ENCODE results near the gene ZMAT2. TPM values are rescaled to one million over a fixed set of nuclear protein-coding genes. Genes with fewer than 3 reads are reported as not detected.

The ZMAT2 gene
- total RNA-seq, 1 donor from 2014 or later: 42.9 TPM

- intact Hi-C loops (cut with DNase I): no loop called here
- Histone ChIP-seq H3K4me1 (peaks cover 6% of the 10 kb centered on the region), H3K27me3 (ENCODE audit: low read depth) (no peaks in the 10 kb centered on the region), H3K4me3 (no peak overlapping the region), H3K36me3 (peaks cover 87% of the 10 kb centered on the region), H3K9me3 (no peaks in the 10 kb centered on the region), H3K27ac (no peak overlapping the region)
- TF ChIP-seq CTCF (IDR thresholded peaks at IDR 0.05): no peak
- DNase-seq (no peak), ATAC-seq (no peak)
These were observed 28.6 kb upstream of the ZMAT2 start for GRCh38 chr5:140671472-140672125.

- ATAC-seq (peak; percentile 28 to 54), DNase-seq (peak; percentile 64)
- Histone ChIP-seq H3K36me3 (peaks cover 93% of the 10 kb centered on the region), H3K9me3 (no peaks in the 10 kb centered on the region), H3K27me3 (ENCODE audit: low read depth) (no peaks in the 10 kb centered on the region), H3K4me1 (no peaks in the 10 kb centered on the region), H3K27ac (no peak overlapping the region), H3K4me3 (no peak overlapping the region)
- intact Hi-C loops (cut with DNase I): no loop called here
- TF ChIP-seq CTCF (IDR thresholded peaks at IDR 0.05): no peak
These were observed 27.6 kb upstream of the ZMAT2 start for GRCh38 chr5:140672455-140673186.

- DNase-seq: no peak
- Histone ChIP-seq H3K27me3 (ENCODE audit: low read depth) (no peaks in the 10 kb centered on the region), H3K36me3 (peaks cover 93% of the 10 kb centered on the region), H3K9me3 (no peaks in the 10 kb centered on the region), H3K4me1 (no peaks in the 10 kb centered on the region), H3K4me3 (no peak within 1 kb of the TSS), H3K27ac (no peak within 1 kb of the TSS)
- intact Hi-C loops (cut with DNase I): no loop called here
- ATAC-seq: peak in 1 of 2 donors; percentile 12
- TF ChIP-seq CTCF (IDR thresholded peaks at IDR 0.05): no peak
These were observed 26.9 kb upstream of the ZMAT2 start, which contains the start of gene DND1 for GRCh38 chr5:140673187-140673976. DND1 (minus strand) TSS chr5:140673576; CDS start chr5:140673542, 34 bp downstream.

GRCh38 chr5:140674211-140674610, 26.0 kb upstream of the ZMAT2 start:
- H3K36me3 ChIP-seq: peaks cover 93% of the 10 kb centered on the region
- ATAC-seq: no peak

More at GRCh38 chr5:140674211-140674610, 26.0 kb upstream of the ZMAT2 start:
- no peak overlapping the region for H3K27ac ChIP-seq
- no peaks in the 10 kb centered on the region for H3K4me1 ChIP-seq
- intact Hi-C loops (cut with DNase I): no loop called here
- H3K4me3 ChIP-seq: no peak overlapping the region
- no peak for DNase-seq
- H3K9me3 ChIP-seq: no peaks in the 10 kb centered on the region
- no peaks in the 10 kb centered on the region for H3K27me3 ChIP-seq (ENCODE audit: low read depth)
- TF ChIP-seq CTCF (IDR thresholded peaks at IDR 0.05): no peak

Measured in lower lobe of right lung (tissue), 2 donors.